Raji (cell line): ENCODE data around the gene ATAD3A.

Source experiments
- POLR2A ChIP-seq: IDR thresholded peaks from 2 replicates; pipeline ENCODE4 v1.6.1; 2011; ENCODE audit warnings: low read depth, low read length, control low read depth; ENCODE audit not compliant: insufficient read depth

ATAD3A gene

GRCh38 chr1:1583347-1584010 is 71.5 kb downstream of the ATAD3A start:
- no peak for TF ChIP-seq POLR2A
